Progenitor cell of endocrine pancreas (in vitro differentiated cells): ENCODE results near the gene ADAM23. TPM values are rescaled to one million over a fixed set of nuclear protein-coding genes. Genes with fewer than 3 reads are reported as not detected.

Source experiments
- DNase-seq: peaks from one replicate; pipeline ENCODE4 v3.0.0; 2021; ENCODE audit warnings: low spot score; ENCODE audit not compliant: unreplicated experiment
- H3K27ac Mint-ChIP-seq: 2 replicates; pipeline ENCODE4 v1.8.0; 2021; ENCODE audit warnings: mild to moderate bottlenecking, moderate library complexity, mixed read lengths
- H3K27me3 Mint-ChIP-seq: 2 replicates; pipeline ENCODE4 v1.8.0; 2021; ENCODE audit warnings: mixed read lengths
- H3K36me3 Mint-ChIP-seq: 2 replicates; pipeline ENCODE4 v1.8.0; 2022; ENCODE audit warnings: mixed read lengths; ENCODE audit not compliant: insufficient read depth
- H3K4me1 Mint-ChIP-seq: 2 replicates; pipeline ENCODE4 v1.8.0; 2021; ENCODE audit warnings: low read depth, mixed read lengths
- H3K4me3 Mint-ChIP-seq: 2 replicates; pipeline ENCODE4 v1.8.0; 2021; ENCODE audit warnings: low read depth, mild to moderate bottlenecking, moderate library complexity, mixed read lengths
- H3K9me3 Mint-ChIP-seq: 2 replicates; pipeline ENCODE4 v1.8.0; 2021; ENCODE audit warnings: low read depth, mixed read lengths
- total RNA-seq: library from RNA; stranded (reverse); gene quantifications from 2 replicates; pipeline ENCODE4 v1.2.1, GENCODE V29; 2021
- TF ChIP-seq, protein P1 (sequence below): fragments of 200-600 bp; sonication (generic); IDR thresholded peaks from one replicate; pipeline ENCODE4 v1.5.0; 2021; ENCODE audit warnings: antibody characterized with exemption, mild to moderate bottlenecking; ENCODE audit not compliant: unreplicated experiment

Gene ADAM23
- total RNA-seq, 1 donor from 2014 or later, result 16.0 TPM

DNA sequence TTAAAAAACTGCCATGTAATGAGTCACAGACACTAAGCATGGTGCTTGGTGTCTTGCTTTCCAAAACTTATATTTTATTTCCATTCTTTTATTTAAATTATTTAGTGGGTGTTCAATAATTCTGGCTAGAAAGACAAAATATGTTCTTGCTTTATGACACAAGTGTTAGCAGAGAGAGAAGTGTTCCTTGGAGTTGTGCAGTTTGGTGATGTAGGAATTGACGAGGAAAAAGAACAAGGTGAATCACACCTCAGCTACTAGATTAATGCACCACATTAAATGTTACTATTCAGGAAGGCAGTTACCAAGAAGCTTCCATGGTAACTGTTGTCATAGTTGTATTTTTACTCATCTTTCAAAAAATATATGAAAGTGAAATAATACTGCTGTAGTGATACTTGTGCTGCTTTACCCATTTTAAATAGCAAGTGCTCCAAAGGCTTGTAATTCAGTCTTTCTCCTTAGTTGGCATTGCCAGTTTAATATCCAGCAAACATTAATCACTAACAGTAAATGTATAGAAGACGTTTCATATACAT, 28.3 kb downstream of the ADAM23 start:
- H3K36me3 Mint-ChIP-seq, result peaks cover 3% of the 10 kb centered on the region
- TF ChIP-seq, protein P1, sequence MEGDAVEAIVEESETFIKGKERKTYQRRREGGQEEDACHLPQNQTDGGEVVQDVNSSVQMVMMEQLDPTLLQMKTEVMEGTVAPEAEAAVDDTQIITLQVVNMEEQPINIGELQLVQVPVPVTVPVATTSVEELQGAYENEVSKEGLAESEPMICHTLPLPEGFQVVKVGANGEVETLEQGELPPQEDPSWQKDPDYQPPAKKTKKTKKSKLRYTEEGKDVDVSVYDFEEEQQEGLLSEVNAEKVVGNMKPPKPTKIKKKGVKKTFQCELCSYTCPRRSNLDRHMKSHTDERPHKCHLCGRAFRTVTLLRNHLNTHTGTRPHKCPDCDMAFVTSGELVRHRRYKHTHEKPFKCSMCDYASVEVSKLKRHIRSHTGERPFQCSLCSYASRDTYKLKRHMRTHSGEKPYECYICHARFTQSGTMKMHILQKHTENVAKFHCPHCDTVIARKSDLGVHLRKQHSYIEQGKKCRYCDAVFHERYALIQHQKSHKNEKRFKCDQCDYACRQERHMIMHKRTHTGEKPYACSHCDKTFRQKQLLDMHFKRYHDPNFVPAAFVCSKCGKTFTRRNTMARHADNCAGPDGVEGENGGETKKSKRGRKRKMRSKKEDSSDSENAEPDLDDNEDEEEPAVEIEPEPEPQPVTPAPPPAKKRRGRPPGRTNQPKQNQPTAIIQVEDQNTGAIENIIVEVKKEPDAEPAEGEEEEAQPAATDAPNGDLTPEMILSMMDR, result no peak
- DNase-seq, result no peak
- H3K4me1 Mint-ChIP-seq, result no peaks in the 10 kb centered on the region
- H3K9me3 Mint-ChIP-seq, result peaks cover 9% of the 10 kb centered on the region
- no peak overlapping the region for H3K27ac Mint-ChIP-seq
- no peaks in the 10 kb centered on the region for H3K27me3 Mint-ChIP-seq
- no peak overlapping the region for H3K4me3 Mint-ChIP-seq

DNA sequence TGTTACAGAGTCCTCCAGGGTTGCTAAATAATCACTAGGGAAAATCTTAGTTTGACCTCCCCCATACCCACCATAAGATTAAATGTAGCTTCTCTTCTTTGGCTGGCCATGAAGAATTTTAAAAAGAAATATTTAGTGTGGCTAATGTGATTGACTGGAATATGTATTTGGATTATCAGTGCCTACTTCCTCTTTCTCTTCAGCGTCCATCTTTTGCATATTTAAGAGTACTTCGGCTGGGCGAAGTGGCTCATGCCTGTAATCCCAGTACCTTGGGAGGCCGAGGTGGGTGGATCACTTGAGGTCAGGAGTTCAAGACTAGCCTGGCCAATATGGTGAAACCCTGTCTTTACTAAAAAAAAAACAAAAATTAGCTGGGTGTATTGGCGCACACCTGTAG, 28.8 kb downstream of the ADAM23 start:
- H3K4me1 Mint-ChIP-seq, result no peaks in the 10 kb centered on the region

DNA sequence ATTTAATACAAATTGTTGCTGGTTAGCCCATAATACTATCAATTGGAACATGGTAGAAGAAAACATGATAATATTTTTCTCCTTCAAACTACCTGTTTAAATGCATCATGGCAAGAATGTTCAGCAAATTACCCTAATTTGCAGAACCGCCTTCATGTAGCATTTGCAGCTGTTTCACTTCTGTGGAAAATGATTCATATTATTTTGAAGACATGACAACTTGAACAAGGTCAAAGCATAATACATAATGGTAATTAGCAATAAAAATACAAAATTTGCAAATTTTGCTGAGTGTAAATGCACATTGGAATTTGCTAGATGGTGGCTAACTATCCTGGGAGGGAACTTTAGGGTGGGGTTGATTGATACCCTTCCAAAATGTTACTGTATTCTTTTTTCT, 30.8 kb downstream of the ADAM23 start:
- Mint-ChIP-seq H3K4me1 (no peaks in the 10 kb centered on the region), H3K27me3 (no peaks in the 10 kb centered on the region), H3K27ac (no peak overlapping the region), H3K4me3 (no peak overlapping the region), H3K36me3 (no peaks in the 10 kb centered on the region), H3K9me3 (peaks cover 3% of the 10 kb centered on the region)
- TF ChIP-seq, protein P1, result no peak
- DNase-seq, result no peak

More for the DNA sequence above, 28.8 kb downstream of the ADAM23 start:
- TF ChIP-seq, protein P1, result no peak
- peaks cover 3% of the 10 kb centered on the region for H3K36me3 Mint-ChIP-seq
- no peaks in the 10 kb centered on the region for H3K27me3 Mint-ChIP-seq
- H3K9me3 Mint-ChIP-seq, result peaks cover 9% of the 10 kb centered on the region
- H3K4me3 Mint-ChIP-seq, result no peak overlapping the region
- DNase-seq, result no peak
- no peak overlapping the region for H3K27ac Mint-ChIP-seq

DNA sequence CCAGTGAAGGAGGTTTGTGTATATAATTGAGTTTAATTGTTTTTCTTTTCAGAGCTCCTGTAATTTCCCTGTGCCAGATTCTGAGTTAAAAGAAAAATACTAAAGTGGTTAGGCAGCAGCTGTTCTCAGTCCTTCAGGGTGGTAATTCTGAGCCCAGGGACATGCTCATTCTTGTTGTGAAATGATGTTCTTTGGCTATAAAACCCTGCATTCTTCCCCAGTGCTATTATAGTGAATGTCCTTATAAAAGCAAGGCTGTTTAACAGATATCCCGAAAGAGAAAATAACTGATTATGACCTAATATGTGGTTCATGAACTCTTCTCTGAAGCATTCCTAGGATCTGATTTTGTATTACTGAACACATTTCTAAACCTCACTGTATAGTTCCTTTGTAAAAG, 34.0 kb downstream of the ADAM23 start:
- Mint-ChIP-seq H3K4me1 (no peaks in the 10 kb centered on the region), H3K4me3 (no peak overlapping the region), H3K27ac (no peak overlapping the region), H3K27me3 (no peaks in the 10 kb centered on the region), H3K36me3 (no peaks in the 10 kb centered on the region), H3K9me3 (peaks cover 3% of the 10 kb centered on the region)
- TF ChIP-seq, protein P1, result no peak
- no peak for DNase-seq

DNA sequence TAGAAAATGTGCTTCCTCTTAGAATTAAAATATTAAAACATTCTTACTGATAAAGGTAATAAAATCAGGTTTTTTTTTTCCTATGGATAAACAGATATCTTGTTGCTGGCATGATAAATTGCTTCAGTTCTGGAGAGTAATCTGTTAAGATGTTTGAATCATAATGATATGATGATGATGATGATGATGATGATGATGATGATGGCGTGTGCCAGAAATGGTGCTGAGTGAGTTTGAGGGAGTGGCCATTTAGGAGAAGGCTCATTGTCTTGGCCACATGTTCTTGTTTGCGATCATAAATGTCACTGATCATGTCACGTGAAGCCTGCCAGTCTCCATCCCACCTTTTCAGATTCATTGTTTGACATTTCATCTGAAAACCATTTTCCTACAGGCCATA, 35.0 kb downstream of the ADAM23 start:
- Mint-ChIP-seq H3K27me3 (no peaks in the 10 kb centered on the region), H3K9me3 (peaks cover 3% of the 10 kb centered on the region), H3K27ac (no peak overlapping the region), H3K4me1 (no peaks in the 10 kb centered on the region), H3K36me3 (no peaks in the 10 kb centered on the region), H3K4me3 (no peak overlapping the region)
- TF ChIP-seq, protein P1, result no peak
- DNase-seq, result no peak
